CD4-positive, alpha-beta T cell treated with Interleukin-4 for 4 hours (primary cell): ENCODE results near the gene INPP4A.

Experiments used
- DNase-seq: peaks from one replicate; pipeline ENCODE4 v3.0.0-alpha.2; 2020

INPP4A gene

GRCh38 chr2:98604547-98604946 lies 159.9 kb downstream of the INPP4A start:
- no peak for DNase-seq

GRCh38 chr2:98605076-98605475 lies 160.4 kb downstream of the INPP4A start:
- DNase-seq, result no peak

GRCh38 chr2:98606431-98606830 lies 161.8 kb downstream of the INPP4A start:
- no peak for DNase-seq

GRCh38 chr2:98607104-98607503 lies 162.4 kb downstream of the INPP4A start:
- no peak for DNase-seq

GRCh38 chr2:98607741-98608115 lies 163.1 kb downstream of the INPP4A start:
- no peak for DNase-seq

GRCh38 chr2:98608116-98608961 lies 163.7 kb downstream of the INPP4A start, which contains the start of the genes COA5 and UNC50:
COA5 (minus strand) TSS chr2:98608512; CDS start chr2:98608405, 107 bp downstream.
UNC50 (plus strand) TSS chr2:98608589; CDS start chr2:98609760, 1,171 bp downstream.
- peak; percentile 89 for DNase-seq

GRCh38 chr2:98608962-98609604 lies 164.4 kb downstream of the INPP4A start:
- DNase-seq, result no peak

- DNase-seq, result no peak
Observed at GRCh38 chr2:98614024-98614739, 169.5 kb downstream of the INPP4A start.

- DNase-seq, result no peak
Observed at GRCh38 chr2:98615481-98615880, 170.8 kb downstream of the INPP4A start.

- no peak for DNase-seq
Observed at GRCh38 chr2:98617149-98617548, 172.5 kb downstream of the INPP4A start.

GRCh38 chr2:98623657-98624056 lies 179.0 kb downstream of the INPP4A start:
- DNase-seq, result no peak

GRCh38 chr2:98632351-98632750 lies 187.7 kb downstream of the INPP4A start:
- no peak for DNase-seq

- peak; percentile 80 for DNase-seq
Observed at GRCh38 chr2:98634406-98635092, 189.9 kb downstream of the INPP4A start.

GRCh38 chr2:98637401-98638147 lies 192.9 kb downstream of the INPP4A start:
- DNase-seq, result peak; percentile 85

GRCh38 chr2:98643496-98644100 lies 198.9 kb downstream of the INPP4A start:
- no peak for DNase-seq
